Measurements from ENCODE around the gene ARHGEF4. TPM values are rescaled to one million over a fixed set of nuclear protein-coding genes. Genes with fewer than 3 reads are reported as not detected.

Gene ARHGEF4
- total and polyA plus RNA-seq, 2 experiments from 2014 or later: 4.6 to 16.6 TPM

DNA sequence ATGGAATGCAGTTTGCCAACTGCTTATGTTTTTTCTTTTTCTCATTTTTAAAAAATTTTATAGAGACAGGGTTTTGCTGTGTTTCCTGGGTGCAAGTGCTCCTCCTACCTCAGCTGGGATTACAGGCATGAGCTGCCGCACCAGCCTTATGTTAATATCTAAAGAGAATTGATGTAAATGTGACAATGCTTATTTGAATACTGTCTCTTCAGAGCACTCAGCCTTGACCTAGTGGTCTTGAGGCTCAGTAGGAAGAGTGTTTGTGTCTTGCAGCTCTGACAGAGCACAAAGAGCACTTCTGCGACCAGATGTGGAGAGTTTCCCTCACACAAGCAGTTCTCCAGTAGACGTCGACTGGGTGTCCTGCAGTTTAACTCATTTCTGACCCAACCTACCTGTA, 55.3 kb downstream of the ARHGEF4 start (continued):
- no peak for TF ChIP-seq CTCF (conservative IDR thresholded peaks at IDR 0.05; ENCODE audit: low read depth in 2 of 2)
- TF ChIP-seq, protein P1, sequence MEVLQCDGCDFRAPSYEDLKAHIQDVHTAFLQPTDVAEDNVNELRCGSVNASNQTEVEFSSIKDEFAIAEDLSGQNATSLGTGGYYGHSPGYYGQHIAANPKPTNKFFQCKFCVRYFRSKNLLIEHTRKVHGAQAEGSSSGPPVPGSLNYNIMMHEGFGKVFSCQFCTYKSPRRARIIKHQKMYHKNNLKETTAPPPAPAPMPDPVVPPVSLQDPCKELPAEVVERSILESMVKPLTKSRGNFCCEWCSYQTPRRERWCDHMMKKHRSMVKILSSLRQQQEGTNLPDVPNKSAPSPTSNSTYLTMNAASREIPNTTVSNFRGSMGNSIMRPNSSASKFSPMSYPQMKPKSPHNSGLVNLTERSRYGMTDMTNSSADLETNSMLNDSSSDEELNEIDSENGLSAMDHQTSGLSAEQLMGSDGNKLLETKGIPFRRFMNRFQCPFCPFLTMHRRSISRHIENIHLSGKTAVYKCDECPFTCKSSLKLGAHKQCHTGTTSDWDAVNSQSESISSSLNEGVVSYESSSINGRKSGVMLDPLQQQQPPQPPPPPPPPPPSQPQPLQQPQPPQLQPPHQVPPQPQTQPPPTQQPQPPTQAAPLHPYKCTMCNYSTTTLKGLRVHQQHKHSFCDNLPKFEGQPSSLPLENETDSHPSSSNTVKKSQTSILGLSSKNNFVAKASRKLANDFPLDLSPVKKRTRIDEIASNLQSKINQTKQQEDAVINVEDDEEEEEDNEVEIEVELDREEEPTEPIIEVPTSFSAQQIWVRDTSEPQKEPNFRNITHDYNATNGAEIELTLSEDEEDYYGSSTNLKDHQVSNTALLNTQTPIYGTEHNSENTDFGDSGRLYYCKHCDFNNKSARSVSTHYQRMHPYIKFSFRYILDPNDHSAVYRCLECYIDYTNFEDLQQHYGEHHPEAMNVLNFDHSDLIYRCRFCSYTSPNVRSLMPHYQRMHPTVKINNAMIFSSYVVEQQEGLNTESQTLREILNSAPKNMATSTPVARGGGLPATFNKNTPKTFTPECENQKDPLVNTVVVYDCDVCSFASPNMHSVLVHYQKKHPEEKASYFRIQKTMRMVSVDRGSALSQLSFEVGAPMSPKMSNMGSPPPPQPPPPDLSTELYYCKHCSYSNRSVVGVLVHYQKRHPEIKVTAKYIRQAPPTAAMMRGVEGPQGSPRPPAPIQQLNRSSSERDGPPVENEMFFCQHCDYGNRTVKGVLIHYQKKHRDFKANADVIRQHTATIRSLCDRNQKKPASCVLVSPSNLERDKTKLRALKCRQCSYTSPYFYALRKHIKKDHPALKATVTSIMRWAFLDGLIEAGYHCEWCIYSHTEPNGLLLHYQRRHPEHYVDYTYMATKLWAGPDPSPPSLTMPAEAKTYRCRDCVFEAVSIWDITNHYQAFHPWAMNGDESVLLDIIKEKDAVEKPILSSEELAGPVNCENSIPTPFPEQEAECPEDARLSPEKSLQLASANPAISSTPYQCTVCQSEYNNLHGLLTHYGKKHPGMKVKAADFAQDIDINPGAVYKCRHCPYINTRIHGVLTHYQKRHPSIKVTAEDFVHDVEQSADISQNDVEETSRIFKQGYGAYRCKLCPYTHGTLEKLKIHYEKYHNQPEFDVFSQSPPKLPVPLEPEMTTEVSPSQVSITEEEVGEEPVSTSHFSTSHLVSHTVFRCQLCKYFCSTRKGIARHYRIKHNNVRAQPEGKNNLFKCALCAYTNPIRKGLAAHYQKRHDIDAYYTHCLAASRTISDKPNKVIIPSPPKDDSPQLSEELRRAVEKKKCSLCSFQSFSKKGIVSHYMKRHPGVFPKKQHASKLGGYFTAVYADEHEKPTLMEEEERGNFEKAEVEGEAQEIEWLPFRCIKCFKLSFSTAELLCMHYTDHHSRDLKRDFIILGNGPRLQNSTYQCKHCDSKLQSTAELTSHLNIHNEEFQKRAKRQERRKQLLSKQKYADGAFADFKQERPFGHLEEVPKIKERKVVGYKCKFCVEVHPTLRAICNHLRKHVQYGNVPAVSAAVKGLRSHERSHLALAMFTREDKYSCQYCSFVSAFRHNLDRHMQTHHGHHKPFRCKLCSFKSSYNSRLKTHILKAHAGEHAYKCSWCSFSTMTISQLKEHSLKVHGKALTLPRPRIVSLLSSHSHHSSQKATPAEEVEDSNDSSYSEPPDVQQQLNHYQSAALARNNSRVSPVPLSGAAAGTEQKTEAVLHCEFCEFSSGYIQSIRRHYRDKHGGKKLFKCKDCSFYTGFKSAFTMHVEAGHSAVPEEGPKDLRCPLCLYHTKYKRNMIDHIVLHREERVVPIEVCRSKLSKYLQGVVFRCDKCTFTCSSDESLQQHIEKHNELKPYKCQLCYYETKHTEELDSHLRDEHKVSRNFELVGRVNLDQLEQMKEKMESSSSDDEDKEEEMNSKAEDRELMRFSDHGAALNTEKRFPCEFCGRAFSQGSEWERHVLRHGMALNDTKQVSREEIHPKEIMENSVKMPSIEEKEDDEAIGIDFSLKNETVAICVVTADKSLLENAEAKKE (CRISPR knock-in tag; IDR thresholded peaks at IDR 0.05): no peak
- TF ChIP-seq ZNF331 (CRISPR knock-in tag; IDR thresholded peaks at IDR 0.05; ENCODE audit: low read depth): no peak
- TF ChIP-seq NANOG (IDR thresholded peaks at IDR 0.05; ENCODE audit: borderline replicate concordance): no peak
- TF ChIP-seq STAT1 (IDR thresholded peaks at IDR 0.05; ENCODE audit: unreplicated experiment): no peak
- TF ChIP-seq ZNF114 (CRISPR knock-in tag; IDR thresholded peaks at IDR 0.05): no peak

All from GM23338 (cell line).